SK-N-MC (cell line): ENCODE measurements around the gene WNT6.

Source experiments
- EZH2 ChIP-seq: fragments of 200-600 bp; sonication (generic); IDR thresholded peaks from one replicate; pipeline ENCODE4 v1.6.1; 2017; ENCODE audit warnings: antibody characterized with exemption
- POLR2AphosphoS5 ChIP-seq: IDR thresholded peaks from 2 replicates; pipeline ENCODE4 v1.6.1; 2012; ENCODE audit warnings: mild to moderate bottlenecking, low read depth, low read length, borderline replicate concordance

DNA sequence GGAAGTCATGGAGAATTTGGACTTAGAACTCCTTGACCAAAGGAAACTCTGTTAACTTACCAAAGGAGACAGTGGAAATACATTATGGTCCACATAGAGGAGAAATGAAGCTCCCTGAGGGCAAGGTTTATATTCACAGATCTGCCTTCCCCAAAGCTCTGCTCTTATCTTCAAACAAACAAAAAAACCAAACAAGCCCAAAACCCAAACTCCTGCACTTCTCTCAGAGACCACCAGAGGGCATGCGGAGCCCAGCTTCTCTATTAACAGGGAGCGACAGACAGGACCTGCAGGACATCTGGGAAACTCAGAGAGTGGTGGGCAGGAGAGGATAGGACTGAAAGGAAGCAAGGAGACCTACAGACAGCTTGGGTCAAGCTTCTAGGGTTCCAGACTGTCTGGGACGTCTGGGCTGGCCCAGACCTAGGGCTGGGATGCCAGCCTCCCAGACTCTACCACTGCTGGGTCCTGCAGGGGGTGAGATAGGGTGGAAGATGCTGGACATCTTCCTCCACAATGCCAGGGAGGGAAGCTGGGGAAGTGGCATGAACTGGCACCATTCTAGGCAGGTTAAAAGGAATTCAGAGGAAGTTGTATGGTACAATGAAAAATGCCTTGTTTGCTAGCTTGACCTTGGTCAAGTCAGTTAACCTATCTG lies 17.1 kb downstream of the WNT6 start:
- TF ChIP-seq POLR2AphosphoS5, result no peak
- TF ChIP-seq EZH2, result no peak
